ENCODE results near the gene COL24A1.

The COL24A1 gene

DNA sequence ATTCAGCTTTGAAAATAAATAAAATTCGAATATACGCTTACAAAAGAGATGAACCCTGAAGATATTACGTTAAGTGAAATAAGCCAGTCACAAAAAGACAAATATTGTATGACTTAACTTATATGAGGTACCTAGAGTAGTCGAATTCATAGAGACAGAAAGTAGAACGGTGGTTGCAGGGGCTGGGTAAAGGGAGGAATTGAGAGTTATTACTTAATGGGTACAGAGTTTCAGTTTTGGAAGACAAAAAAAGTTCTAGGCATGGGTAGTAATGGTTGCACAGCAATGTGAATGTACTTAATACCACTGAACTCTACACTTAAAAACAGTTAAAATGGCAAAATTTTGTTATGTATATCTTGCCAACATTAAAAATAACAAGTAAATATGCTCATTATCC is 399.7 kb downstream of the COL24A1 start:
- ATAC-seq (ENCODE audit: low read depth): no peak
- TF ChIP-seq CTCF (IDR thresholded peaks at IDR 0.05; ENCODE audit: poor library complexity, severe bottlenecking): no peak

GRCh38 chr1:85748120-85748519 is 408.5 kb downstream of the COL24A1 start:
- no peak overlapping the region for H3K27ac ChIP-seq (ENCODE audit: poor library complexity, severe bottlenecking)
- no peaks in the 10 kb centered on the region for H3K9me3 ChIP-seq (ENCODE audit: severe bottlenecking)
- TF ChIP-seq CTCF (IDR thresholded peaks at IDR 0.05; ENCODE audit: poor library complexity, severe bottlenecking): no peak
- H3K27me3 ChIP-seq (ENCODE audit: insufficient read depth, poor library complexity, severe bottlenecking): no peaks in the 10 kb centered on the region
- no peaks in the 10 kb centered on the region for H3K36me3 ChIP-seq (ENCODE audit: low read depth)
- H3K4me1 ChIP-seq (ENCODE audit: insufficient read depth, poor library complexity, severe bottlenecking): no peaks in the 10 kb centered on the region
- no peak overlapping the region for H3K4me3 ChIP-seq (ENCODE audit: severe bottlenecking)
- no peak for DNase-seq (ENCODE audit: low spot score)
- ATAC-seq (ENCODE audit: low read depth): no peak

More for the DNA sequence above, 399.7 kb downstream of the COL24A1 start:
- H3K4me3 ChIP-seq (ENCODE audit: severe bottlenecking): no peak overlapping the region
- no peak overlapping the region for H3K27ac ChIP-seq (ENCODE audit: poor library complexity, severe bottlenecking)
- no peak for DNase-seq (ENCODE audit: low spot score)
- H3K4me1 ChIP-seq (ENCODE audit: insufficient read depth, poor library complexity, severe bottlenecking): no peaks in the 10 kb centered on the region
- no peaks in the 10 kb centered on the region for H3K36me3 ChIP-seq (ENCODE audit: low read depth)
- H3K9me3 ChIP-seq (ENCODE audit: severe bottlenecking): no peaks in the 10 kb centered on the region
- H3K27me3 ChIP-seq (ENCODE audit: insufficient read depth, poor library complexity, severe bottlenecking): no peaks in the 10 kb centered on the region

GRCh38 chr1:85746777-85747176 is 409.8 kb downstream of the COL24A1 start:
- H3K36me3 ChIP-seq (ENCODE audit: low read depth): no peaks in the 10 kb centered on the region
- H3K4me3 ChIP-seq (ENCODE audit: severe bottlenecking): no peak overlapping the region
- no peaks in the 10 kb centered on the region for H3K27me3 ChIP-seq (ENCODE audit: insufficient read depth, poor library complexity, severe bottlenecking)
- H3K9me3 ChIP-seq (ENCODE audit: severe bottlenecking): no peaks in the 10 kb centered on the region
- ATAC-seq (ENCODE audit: low read depth): no peak
- H3K27ac ChIP-seq (ENCODE audit: poor library complexity, severe bottlenecking): no peak overlapping the region
- no peak for TF ChIP-seq CTCF (IDR thresholded peaks at IDR 0.05; ENCODE audit: poor library complexity, severe bottlenecking)
- no peaks in the 10 kb centered on the region for H3K4me1 ChIP-seq (ENCODE audit: insufficient read depth, poor library complexity, severe bottlenecking)
- DNase-seq (ENCODE audit: low spot score): no peak

DNA sequence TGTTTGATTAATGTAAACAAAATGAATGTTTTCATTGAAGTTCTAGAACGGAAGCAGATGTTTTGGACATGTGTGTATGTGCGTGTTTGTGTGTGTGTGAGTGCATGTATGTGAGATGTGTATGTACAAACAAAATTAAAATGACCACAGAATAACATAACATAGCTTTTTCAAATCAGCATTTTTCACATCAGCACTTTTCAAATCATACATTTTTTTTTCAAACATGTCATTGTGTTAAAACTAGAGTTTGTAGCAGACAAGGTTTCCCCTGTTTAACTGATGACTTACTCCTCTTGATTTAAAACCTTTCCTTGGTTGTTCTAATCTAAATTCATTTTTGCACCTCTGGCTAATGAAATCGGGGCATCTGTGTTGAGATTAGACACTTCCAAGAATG is 412.8 kb downstream of the COL24A1 start:
- TF ChIP-seq CTCF (IDR thresholded peaks at IDR 0.05; ENCODE audit: poor library complexity, severe bottlenecking): no peak
- Histone ChIP-seq H3K4me1 (ENCODE audit: insufficient read depth, poor library complexity, severe bottlenecking) (no peaks in the 10 kb centered on the region), H3K27me3 (ENCODE audit: insufficient read depth, poor library complexity, severe bottlenecking) (no peaks in the 10 kb centered on the region), H3K4me3 (ENCODE audit: severe bottlenecking) (no peak overlapping the region), H3K36me3 (ENCODE audit: low read depth) (no peaks in the 10 kb centered on the region), H3K27ac (ENCODE audit: poor library complexity, severe bottlenecking) (no peak overlapping the region), H3K9me3 (ENCODE audit: severe bottlenecking) (no peaks in the 10 kb centered on the region)
- no peak for DNase-seq (ENCODE audit: low spot score)
- ATAC-seq (ENCODE audit: low read depth): no peak

DNA sequence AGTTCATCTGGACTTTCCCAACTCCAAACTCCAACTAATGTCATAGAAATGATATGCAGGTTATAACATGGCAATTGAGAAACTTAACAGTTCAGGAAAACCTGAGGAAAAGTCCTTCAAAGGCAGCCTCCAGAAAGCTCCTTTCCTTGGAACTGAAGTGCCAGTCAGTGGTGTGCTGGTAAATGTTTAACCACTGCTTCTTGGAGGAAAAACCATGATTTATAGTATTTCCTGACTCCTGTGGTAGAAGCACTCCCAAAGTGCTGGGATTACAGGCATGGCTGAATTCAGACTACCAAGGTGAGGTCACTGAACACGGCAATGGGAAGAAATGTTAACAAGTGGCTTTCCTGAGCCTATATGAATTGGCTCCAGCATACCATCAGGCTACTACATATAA is 421.6 kb downstream of the COL24A1 start:
- ATAC-seq (ENCODE audit: low read depth) (no peak), DNase-seq (ENCODE audit: low spot score) (no peak)
- H3K27ac ChIP-seq (ENCODE audit: poor library complexity, severe bottlenecking): no peak overlapping the region
- H3K4me1 ChIP-seq (ENCODE audit: insufficient read depth, poor library complexity, severe bottlenecking): no peaks in the 10 kb centered on the region
- no peak for TF ChIP-seq CTCF (IDR thresholded peaks at IDR 0.05; ENCODE audit: poor library complexity, severe bottlenecking)
- H3K4me3 ChIP-seq (ENCODE audit: severe bottlenecking): no peak overlapping the region
- H3K9me3 ChIP-seq (ENCODE audit: severe bottlenecking): no peaks in the 10 kb centered on the region
- H3K36me3 ChIP-seq (ENCODE audit: low read depth): no peaks in the 10 kb centered on the region
- no peaks in the 10 kb centered on the region for H3K27me3 ChIP-seq (ENCODE audit: insufficient read depth, poor library complexity, severe bottlenecking)
